DMS53 (cell line): Measurements from ENCODE around the gene ARMS2.

ENCODE experiments used
- DNase-seq: peaks from one replicate; lab custom pipeline; 2025; lab: John Stamatoyannopoulos, UW

The ARMS2 gene

GRCh38 chr10:122494833-122495232 is 40.4 kb downstream of the ARMS2 start:
- no peak for DNase-seq

- peak; percentile 84 for DNase-seq
These were observed 41.2 kb downstream of the ARMS2 start for GRCh38 chr10:122495406-122496340.

DNA sequence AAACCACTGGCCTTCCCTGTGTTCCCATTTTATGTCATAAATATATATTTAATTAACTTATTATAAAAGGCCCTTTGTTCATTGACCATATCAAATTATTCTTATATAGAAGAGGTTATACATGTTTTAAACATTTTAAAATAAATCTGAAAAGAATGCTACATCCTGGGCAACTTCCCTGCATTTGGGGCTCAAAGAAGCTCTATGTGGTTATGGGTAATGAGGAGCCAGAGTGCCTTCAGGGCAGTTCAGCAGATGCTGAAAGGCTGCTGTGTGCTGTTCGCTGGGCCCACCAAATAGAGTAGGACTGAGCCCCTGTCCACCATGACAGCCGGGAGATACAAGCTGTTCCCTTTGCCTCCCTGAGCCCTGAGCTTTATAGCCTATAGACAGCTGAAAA is 42.8 kb downstream of the ARMS2 start:
- no peak for DNase-seq

GRCh38 chr10:122498521-122498920 is 44.1 kb downstream of the ARMS2 start:
- DNase-seq, result no peak

- DNase-seq, result no peak
These were observed 44.6 kb downstream of the ARMS2 start for GRCh38 chr10:122499012-122499411.

DNA sequence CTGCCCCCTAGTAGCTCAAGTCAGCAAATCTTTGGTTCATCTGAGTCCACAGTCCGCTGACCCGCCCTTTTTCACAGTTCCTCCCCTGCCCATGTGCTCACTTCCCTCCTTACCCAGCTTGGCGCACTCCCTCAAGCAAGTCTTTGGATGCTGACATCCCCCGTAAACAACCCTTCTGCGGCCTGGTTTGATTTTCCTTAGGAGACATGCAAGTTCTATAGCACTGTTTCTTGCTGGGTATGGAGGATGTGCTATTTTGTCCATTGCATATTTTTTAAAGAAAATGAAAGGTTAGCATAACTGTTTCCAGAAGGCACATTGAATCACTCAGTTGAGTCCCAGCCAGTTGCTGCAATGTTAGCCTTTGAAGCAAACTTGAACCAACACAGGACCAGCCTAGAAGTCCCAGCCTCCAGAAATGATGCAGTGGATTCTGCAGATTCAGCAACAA is 45.1 kb downstream of the ARMS2 start:
- DNase-seq, result no peak

GRCh38 chr10:122500194-122500593 is 45.7 kb downstream of the ARMS2 start:
- no peak for DNase-seq

DNA sequence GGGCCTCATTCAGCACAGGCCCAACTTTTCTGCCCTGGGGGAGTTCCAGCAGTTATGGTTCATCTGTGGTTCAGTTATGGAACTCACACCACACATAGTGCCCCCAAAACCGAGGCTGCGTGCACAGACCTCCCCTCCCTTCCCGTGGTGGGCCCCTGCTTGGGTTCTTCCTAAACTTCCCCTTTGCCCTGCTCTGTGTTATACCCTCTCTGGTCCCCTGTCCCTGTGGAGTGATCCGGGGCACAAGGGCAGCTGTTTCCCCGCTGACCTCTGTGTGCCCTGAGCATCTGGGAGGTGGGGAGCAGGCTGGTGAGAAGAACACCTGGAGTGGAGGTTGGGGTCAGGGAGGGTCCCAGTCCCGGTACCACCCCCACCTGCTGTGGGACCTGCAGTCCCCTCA is 46.3 kb downstream of the ARMS2 start:
- DNase-seq, result no peak

DNA sequence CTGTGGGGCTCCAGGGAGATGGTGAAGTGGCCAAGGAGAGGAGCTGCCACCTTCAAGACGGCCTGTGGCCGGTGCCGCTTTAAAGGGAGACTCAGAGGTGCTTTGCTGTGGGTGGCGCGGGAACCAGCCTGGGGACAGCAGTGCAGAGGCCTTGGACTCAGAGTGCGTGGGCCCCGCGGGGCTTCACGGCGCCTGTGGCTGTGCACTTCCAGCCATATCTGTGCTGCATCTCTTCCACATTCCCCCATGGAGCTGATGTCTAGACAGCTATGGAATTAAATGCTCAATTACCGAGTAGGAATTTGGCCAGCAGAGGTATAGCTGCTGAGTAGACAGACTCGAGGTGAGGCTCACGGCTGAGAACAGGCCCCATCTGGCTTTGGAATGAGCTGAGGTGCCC is 48.6 kb downstream of the ARMS2 start:
- no peak for DNase-seq

DNA sequence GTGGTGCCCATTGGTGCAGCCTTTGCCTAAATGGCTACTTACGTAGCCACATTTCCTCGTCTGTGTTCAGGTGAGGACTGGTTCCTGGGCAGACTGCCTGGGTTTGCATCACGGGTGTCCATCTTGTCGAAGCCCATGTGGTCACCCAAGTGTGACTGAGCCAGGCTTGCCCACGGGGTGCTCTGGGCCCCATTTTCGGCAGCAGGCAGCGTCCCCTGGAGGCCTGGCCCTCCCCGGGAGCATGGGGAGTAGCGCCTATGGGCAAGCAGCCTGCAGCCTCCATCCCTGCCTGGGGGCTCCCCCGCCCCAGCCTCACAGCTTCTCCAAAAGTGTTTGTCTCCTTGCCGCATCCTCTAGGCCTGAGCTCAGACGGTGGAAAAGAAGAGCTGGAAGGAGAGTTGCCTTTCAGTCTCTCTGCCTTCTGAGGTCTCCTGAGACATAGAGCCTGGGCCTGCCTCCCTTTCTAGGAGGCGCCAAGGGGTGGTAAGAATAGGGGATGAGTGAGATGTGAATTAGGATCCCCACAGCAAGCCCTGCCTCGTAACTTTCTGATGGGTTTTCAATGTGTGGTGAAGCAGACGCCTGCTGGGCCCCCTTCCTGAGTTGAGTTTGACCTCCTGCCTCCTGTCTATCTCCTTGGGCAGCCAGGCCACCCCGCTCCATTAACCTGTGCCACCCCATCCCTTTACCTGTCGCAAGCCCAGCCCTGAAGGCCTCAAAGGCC is 49.6 kb downstream of the ARMS2 start:
- no peak for DNase-seq

- peak; percentile 91 for DNase-seq
These were observed 50.1 kb downstream of the ARMS2 start for GRCh38 chr10:122504610-122504950.

DNA sequence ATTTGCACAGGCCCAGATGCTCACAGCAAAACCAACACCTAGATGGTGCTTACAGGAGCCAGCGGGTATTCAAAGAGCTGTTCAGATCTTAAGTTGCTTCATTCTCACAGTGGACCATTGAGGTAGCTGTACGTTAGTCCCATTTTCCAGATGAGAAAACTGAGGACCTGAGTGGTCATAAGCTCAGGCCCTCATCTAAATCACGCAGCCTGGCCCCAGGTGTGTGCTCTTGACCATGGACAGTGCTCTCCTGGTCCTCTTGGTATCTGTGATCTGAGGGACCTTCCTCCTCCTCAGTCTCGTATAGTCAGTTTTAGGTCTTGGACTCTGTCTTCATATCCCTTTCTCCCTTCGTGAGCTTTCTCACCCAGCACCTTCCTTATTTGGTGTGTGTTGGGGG is 50.6 kb downstream of the ARMS2 start:
- DNase-seq, result no peak

GRCh38 chr10:122505885-122506645 is 51.6 kb downstream of the ARMS2 start:
- DNase-seq, result no peak
